IPS DF 19.7 (cell line): ENCODE data around the gene CCL4.

ENCODE experiments used
- DNase-seq: peaks from one replicate; pipeline ENCODE4 v3.0.0-alpha.2; 2013; ENCODE audit warnings: low read depth, low spot score

The CCL4 gene

GRCh38 chr17:36144014-36144413 lies 40.4 kb downstream of the CCL4 start:
- DNase-seq, result no peak

DNA sequence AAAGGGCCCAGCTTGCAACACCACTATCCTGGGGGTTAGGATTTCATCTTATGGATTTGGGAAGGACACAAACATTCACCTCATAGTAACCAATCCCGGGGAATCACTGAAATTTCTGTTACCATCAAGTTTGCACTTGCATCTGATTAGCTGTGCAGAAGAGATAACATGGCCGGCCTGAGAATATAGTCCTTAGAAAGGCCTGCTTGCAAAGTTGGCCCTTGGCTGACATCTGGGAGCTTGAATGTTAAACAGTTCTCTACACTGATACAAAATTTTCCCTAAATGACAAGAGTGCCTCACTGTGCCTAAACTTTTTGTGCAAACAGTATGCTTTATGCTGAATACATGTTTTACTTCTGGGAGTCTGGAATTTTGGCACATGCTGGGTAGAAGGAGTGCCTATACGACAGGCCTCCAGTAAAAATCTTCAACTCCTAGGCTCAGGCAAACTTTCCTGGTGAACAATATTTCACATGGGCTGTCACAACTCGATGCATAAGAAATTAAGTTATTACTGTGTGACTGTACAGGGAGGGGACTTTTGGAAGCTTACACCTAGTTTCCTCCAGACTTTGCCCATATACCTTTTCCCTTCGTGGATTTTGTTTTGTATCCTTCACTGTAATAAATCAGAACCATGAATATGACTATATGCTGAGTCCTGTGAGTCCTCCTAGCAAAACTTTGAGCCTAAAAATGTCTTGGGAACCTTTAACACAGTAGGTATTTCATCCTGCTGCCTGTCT lies 41.5 kb downstream of the CCL4 start:
- no peak for DNase-seq

DNA sequence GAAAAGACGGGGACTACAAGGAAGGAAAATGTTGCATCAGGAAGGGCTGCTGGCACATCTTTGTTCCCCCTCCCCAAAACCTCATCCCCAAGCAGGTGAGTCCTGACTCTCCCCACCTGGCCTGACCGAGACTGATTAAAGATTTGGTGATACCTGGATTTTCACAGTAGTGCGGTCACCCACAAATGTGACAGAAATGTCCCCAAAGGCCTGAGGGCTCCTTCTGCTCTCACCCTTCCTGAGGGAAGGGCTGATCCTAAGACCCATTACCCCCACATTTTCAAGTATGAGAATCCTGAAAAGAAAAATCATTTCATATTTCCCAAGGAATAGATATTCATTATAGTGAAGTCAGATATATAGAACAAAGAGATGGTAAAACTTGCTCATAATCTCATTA lies 44.0 kb downstream of the CCL4 start:
- no peak for DNase-seq

DNA sequence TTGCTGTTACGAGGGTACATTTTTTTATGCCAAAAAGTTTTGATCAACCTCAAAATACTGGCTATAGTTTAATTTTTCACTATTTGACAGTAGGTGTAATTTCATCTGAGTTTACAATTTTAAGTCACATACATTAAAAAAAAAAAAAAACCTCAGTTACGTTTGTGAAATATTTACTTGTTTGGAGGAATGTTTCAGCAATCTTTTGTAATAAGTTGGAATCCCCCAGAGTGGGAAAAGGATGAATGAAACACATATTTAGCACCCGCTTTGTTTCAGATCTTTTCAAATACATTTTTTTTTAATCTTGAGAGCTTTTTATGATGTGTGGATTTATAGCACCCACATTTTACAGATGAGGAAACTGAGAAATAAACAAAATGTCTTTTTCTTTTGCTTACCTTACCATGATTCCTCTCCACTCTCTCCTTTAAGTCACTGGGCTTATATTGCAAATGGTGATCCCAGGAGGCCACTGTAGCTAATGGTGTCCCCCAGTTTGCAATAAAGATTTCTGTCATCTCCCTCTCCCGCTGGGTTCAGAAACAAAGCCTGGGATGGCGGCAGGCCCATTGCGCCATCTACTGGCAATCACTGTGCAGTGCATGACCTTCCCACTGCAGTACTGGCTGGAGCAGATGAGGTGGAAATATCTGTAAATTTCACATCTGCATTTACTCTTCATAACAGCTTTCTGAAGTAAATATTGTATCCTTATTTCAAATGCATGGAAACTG lies 45.1 kb downstream of the CCL4 start:
- DNase-seq, result peak; percentile 5

DNA sequence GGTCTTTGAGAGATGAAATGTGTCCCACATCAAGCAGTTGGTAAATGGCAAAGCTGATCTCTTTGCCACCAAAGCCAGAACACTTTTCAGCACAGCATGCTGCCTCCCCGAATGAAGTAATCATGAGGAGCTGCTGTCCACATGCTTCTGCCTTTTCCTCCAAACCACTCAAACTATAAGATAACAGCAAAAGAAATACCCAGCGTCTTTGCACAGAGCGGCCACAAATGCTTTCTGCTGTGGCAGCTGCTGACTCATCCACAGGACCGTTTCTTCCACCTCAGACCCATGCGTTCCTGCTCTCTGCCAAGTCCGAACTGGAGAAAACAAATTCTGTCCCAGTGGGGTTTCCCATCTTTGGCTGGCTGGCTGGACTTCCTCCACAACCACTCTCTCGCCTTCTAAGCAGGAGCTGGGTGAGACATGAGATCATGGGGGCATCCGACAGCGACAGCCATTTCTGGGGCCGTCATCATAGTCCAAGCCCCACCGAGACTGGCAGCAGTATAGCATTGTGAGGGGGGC lies 45.7 kb downstream of the CCL4 start:
- DNase-seq, result no peak

- DNase-seq, result no peak
These were observed 48.4 kb downstream of the CCL4 start for GRCh38 chr17:36151891-36152638.

DNA sequence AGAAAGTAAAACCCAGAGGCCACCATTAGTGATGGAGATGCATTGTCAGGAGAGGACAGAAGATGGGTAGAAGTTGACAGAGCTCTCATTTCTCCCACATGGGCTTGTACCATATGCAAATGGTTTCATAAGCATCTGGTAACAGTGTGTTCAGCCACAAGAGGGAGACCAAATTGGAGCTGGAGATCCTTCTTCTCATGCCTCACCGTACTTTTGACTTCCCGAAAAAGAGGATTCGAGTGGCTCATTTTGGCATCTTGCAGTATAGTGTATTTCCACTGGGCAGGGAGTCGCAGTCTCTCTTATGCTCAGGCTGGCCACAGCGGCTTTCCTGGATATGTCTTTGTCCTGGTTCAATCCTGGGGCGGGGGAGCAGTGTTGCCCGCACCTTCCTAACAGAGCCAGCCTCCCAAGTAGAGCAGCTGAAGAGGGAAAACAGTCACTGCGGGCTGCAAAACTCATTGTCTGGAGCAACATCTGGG lies 49.1 kb downstream of the CCL4 start:
- no peak for DNase-seq

GRCh38 chr17:36153895-36154610 lies 50.4 kb downstream of the CCL4 start:
- DNase-seq, result no peak
